GM10248 (cell line): ENCODE data around the gene MLLT6.

Source experiments
- CTCF ChIA-PET: fragments of 300-600 bp; sonication (Branson Sonifier 250); formaldehyde crosslinking; extraction: SDS; loops from one replicate; lab custom pipeline; 2021; ENCODE audit warnings: antibody characterized with exemption; lab: Yijun Ruan, JAX
- POLR2A ChIA-PET: fragments of 350-650 bp; sonication (Branson Sonifier 250); formaldehyde crosslinking; extraction: SDS; loops from one replicate; lab custom pipeline; 2020; ENCODE audit warnings: antibody characterized with exemption; lab: Yijun Ruan, JAX
- DNase-seq: peaks from one replicate; pipeline ENCODE4 v3.0.0; 2012; ENCODE audit errors: extremely low spot score
- TF ChIP-seq, protein P1 (sequence below): IDR thresholded peaks from 2 replicates; pipeline ENCODE4 v1.5.1; 2012; ENCODE audit warnings: mild to moderate bottlenecking, low read depth; ENCODE audit errors: extremely low read depth, missing control alignments, control extremely low read depth

The MLLT6 gene

DNA sequence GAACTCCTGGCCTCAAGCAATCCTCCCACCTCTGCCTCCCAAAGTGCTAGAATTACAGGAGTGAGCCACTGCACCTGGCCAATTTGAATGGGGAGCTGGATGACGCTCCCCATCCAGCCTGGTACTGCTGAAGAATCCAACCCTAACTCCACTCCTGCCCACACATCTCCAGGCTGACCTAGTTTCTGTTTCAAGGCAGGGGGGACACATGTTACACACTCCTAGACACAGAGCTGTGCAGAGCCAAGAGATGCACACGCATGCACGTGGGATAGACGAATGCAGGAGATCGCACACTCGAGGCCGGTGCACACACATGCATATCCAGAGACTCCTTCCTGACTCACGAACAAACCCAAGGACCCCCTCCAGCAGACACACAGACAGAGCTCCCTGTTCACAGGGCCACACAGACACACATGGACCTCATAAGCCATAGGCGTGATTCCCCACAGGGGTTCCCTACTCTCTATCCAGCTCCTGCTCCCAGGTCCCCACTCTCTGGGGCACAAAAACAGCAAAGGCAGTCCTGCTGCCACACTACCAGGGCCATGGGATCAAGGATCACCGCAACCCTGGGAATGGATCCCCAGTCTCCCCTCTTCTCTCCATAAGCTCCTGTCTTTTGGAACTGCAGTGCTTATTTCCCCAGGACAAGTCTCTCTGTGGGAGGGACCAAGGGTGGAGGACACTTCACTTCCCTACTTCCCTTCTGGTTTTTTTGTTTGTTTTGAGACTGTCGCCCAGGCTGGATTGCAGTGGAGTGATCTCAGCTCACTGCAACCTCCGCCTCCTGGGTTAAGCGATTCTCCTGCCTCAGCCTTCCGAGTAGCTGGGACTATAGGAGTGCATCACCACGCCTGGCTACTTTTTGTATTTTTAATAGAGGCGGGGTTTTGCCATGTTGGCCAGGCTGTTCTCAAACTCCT is 44.7 kb upstream of the MLLT6 start:
- ChIA-PET CTCF (interaction anchor here (1.0 to 22.9 kb wide), 7 partner anchors 7 to 246 kb away, joined by 3 to 416 read pairs (median 5); no protein-coding TSS in a partner anchor), POLR2A (no interaction called here)
- TF ChIP-seq, protein P1, sequence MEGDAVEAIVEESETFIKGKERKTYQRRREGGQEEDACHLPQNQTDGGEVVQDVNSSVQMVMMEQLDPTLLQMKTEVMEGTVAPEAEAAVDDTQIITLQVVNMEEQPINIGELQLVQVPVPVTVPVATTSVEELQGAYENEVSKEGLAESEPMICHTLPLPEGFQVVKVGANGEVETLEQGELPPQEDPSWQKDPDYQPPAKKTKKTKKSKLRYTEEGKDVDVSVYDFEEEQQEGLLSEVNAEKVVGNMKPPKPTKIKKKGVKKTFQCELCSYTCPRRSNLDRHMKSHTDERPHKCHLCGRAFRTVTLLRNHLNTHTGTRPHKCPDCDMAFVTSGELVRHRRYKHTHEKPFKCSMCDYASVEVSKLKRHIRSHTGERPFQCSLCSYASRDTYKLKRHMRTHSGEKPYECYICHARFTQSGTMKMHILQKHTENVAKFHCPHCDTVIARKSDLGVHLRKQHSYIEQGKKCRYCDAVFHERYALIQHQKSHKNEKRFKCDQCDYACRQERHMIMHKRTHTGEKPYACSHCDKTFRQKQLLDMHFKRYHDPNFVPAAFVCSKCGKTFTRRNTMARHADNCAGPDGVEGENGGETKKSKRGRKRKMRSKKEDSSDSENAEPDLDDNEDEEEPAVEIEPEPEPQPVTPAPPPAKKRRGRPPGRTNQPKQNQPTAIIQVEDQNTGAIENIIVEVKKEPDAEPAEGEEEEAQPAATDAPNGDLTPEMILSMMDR, result no peak
- DNase-seq, result no peak

DNA sequence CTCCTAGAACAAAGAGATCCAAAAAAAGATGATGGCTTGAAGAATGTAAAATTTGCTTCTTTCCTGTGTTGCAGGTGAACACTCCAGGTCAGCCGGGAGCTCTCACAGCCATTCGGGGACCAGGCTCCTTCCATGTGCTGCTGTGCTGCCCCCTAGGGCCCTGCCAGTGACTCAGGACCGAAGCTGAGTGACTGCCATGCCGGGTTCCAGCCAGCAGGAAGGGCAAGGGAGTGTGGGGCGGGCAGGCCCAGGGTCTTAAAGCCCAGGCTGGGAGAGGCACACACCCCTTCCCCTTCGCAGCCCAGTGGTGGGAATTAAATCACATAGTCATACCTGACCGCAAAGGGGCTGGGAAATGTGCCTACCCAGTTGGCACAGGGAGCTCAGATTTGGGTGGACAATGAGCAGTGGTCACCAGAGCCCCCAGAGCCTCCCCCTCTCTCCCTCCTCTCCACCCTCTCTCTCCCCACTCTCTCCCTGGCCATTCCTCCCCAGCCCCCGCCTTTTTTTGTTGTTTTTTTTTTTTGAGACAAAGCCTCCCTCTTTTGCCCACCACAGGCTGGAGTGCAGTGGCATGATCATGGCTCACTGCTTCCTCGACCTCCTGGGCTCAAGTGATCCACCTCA is 41.8 kb upstream of the MLLT6 start:
- peak; percentile 78 for DNase-seq
- ChIA-PET POLR2A (no interaction called here), CTCF (interaction anchor here (0.7 to 22.9 kb wide), 31 partner anchors 9 to 523 kb away, joined by 3 to 416 read pairs (median 4); partner anchors contain the start of gene EPOP)

DNA sequence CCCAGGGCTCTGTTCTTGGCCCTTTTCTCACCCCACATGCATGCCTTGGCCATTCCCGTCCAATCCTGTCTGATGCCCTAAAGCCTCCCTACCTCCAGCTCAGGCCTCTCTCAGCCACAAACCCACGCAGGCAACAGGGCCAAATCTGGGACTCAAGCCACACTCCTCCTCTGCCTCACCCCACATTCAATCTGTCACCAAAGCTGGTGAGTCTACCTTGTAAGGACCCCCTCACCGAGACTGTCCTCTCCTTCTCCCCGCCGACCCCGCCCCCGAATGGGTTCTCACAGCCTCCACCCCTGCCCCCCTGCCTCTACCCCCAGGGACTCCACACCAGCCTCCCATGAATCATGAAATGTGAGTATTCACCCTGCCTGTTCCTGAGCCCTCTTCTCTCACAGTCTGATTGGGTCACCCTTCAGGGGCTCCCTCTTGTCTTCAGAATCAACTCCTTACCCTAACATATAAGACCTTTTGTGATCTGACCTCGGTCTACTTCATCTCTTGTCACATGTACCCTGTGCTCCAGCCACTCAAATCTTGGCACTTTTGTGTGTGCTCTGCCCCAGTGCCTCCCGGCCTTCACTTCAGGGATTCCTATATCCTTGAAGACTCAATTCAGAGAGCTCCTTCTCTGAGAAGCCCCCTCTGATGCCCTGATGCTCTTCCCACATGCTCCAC is 41.0 kb upstream of the MLLT6 start:
- TF ChIP-seq, protein P1, result no peak
- ChIA-PET CTCF (interaction anchor here (1.0 to 22.9 kb wide), 21 partner anchors 8 to 240 kb away, joined by 3 to 416 read pairs (median 7); no protein-coding TSS in a partner anchor), POLR2A (no interaction called here)
- no peak for DNase-seq

More for the DNA sequence above, 41.8 kb upstream of the MLLT6 start:
- TF ChIP-seq, protein P1, result peak; percentile 96

DNA sequence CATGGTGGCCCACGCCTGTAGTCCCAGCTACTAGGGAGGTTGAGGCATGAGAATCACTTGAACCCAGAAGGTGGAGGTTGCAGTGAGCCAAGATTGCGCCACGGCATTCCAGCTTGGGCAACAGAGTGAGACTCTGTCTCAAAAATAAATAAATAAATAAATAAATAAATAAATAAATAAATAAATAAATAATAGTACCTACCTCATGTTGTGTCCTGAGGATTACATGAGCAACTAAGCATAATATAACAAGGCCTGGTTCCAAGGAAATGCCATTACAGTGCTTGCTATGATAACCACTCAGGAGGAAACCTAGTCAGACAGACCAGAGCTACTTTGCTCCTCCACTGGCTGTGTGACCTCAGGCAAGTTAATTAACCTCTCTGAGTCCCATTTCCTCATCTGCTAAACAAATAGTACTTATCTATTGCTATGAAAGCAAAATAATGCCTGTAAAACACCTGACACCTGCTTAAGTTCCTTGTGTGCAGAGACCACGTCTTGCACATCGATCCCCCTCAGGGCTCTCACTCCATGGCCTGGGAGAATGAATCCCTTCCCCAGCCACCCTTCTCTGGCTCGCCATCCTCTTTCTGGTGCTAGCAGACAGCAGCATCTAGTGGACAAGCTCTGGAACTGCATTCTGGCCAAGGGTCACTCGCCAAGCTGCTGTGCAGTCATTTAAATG is 37.8 kb upstream of the MLLT6 start:
- TF ChIP-seq, protein P1, result peak; percentile 100
- POLR2A ChIA-PET, result interaction anchor here (0.6 to 1.0 kb wide), 2 partner anchors 108 to 185 kb away, joined by 3 to 8 read pairs; no protein-coding TSS in a partner anchor
- CTCF ChIA-PET, result interaction anchor here (0.6 to 22.9 kb wide), 48 partner anchors 8 to 334 kb away, joined by 3 to 416 read pairs (median 3); partner anchors contain the start of genes ARHGAP23 and SRCIN1
- DNase-seq, result peak; percentile 79

DNA sequence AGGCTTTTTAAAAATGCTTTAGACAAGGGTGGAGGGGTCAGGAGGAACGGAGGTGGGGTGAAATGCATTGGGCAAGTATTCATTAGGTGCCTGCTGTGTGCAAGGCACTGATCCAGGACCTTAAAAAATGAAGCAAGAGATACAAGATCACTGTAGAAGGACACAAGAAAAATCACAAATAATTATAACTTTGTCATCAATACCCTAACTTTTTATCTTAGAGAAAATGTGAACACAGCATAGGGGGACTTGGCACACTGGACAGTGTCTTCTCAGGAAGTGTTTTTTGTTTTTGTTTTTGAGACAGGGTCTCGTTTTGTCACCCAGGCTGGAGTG is 37.3 kb upstream of the MLLT6 start:
- ChIA-PET POLR2A (interaction anchor here (1.0 kb wide), 1 partner anchor 109 kb away, joined by 8 read pairs; no protein-coding TSS in a partner anchor), CTCF (interaction anchor here (0.6 to 22.9 kb wide), 43 partner anchors 8 to 319 kb away, joined by 3 to 416 read pairs (median 4); partner anchors contain the start of gene SRCIN1)
- TF ChIP-seq, protein P1, result no peak
- DNase-seq, result no peak
